ENCODE measurements around the gene BSG. TPM values are rescaled to one million over a fixed set of nuclear protein-coding genes. Genes with fewer than 3 reads are reported as not detected.

The BSG gene
- 388 TPM for polyA plus RNA-seq
- long read RNA-seq, donor 1, transcript BSG-210 (2 exons, 611 nt): major isoform, 7 of 176 reads
- long read RNA-seq, donor 1, partial matches to known transcripts: 160 of 176 reads
- long read RNA-seq, donor 1, other reads (novel, unspliced or antisense): 5 of 176 reads
- long read RNA-seq, donor 2, transcript BSG-210 (2 exons, 611 nt): major isoform, 8 of 388 reads
- long read RNA-seq, donor 2, transcript BSG-206 (3 exons, 582 nt): minor isoform, 7 of 388 reads
- long read RNA-seq, donor 2, partial matches to known transcripts: 145 of 388 reads
- long read RNA-seq, donor 2, other reads (novel, unspliced or antisense): 228 of 388 reads
- long read RNA-seq, donor 3: 0 reads
- long read RNA-seq, donor 4, partial matches to known transcripts: 9 of 40 reads
- long read RNA-seq, donor 4, other reads (novel, unspliced or antisense): 26 of 40 reads
- long read RNA-seq, donor 5, transcript BSG-206 (3 exons, 582 nt): major isoform, 8 of 189 reads
- long read RNA-seq, donor 5, transcript BSG-210 (2 exons, 611 nt): minor isoform, 5 of 189 reads
- long read RNA-seq, donor 5, partial matches to known transcripts: 59 of 189 reads
- long read RNA-seq, donor 5, other reads (novel, unspliced or antisense): 117 of 189 reads
- long read RNA-seq, donor 6, transcript BSG-206 (3 exons, 582 nt): minor isoform, 8 of 376 reads
- long read RNA-seq, donor 6, transcript BSG-210 (2 exons, 611 nt): major isoform, 10 of 376 reads
- long read RNA-seq, donor 6, partial matches to known transcripts: 152 of 376 reads
- long read RNA-seq, donor 6, other reads (novel, unspliced or antisense): 206 of 376 reads
- long read RNA-seq, donor 7, partial matches to known transcripts: 8 of 106 reads
- long read RNA-seq, donor 7, other reads (novel, unspliced or antisense): 96 of 106 reads
- long read RNA-seq, donor 8, transcript BSG-206 (3 exons, 582 nt): minor isoform, 6 of 391 reads
- long read RNA-seq, donor 8, transcript BSG-210 (2 exons, 611 nt): major isoform, 7 of 391 reads
- long read RNA-seq, donor 8, partial matches to known transcripts: 333 of 391 reads
- long read RNA-seq, donor 8, other reads (novel, unspliced or antisense): 45 of 391 reads
- long read RNA-seq, donor 9, transcript BSG-206 (3 exons, 582 nt): major isoform, 7 of 302 reads
- long read RNA-seq, donor 9, transcript BSG-210 (2 exons, 611 nt): major isoform, 7 of 302 reads
- long read RNA-seq, donor 9, partial matches to known transcripts: 50 of 302 reads
- long read RNA-seq, donor 9, other reads (novel, unspliced or antisense): 237 of 302 reads
- long read RNA-seq, donor 10, partial matches to known transcripts: 33 of 246 reads
- long read RNA-seq, donor 10, other reads (novel, unspliced or antisense): 206 of 246 reads
- long read RNA-seq, donor 11, transcript BSG-210 (2 exons, 611 nt): major isoform, 8 of 192 reads
- long read RNA-seq, donor 11, partial matches to known transcripts: 30 of 192 reads
- long read RNA-seq, donor 11, other reads (novel, unspliced or antisense): 150 of 192 reads

- Histone ChIP-seq H3K27me3 (ENCODE audit: control insufficient read depth, insufficient read depth, low read length) (no peaks in the 10 kb centered on the region), H3K36me3 (ENCODE audit: control insufficient read depth, insufficient read depth, low read length) (peaks cover 4% of the 10 kb centered on the region), H3K4me3 (ENCODE audit: low read length) (peak within 1 kb of the TSS; percentile 99), H3K9me3 (ENCODE audit: control insufficient read depth, low read depth, low read length) (no peaks in the 10 kb centered on the region), H3K27ac (ENCODE audit: low read length) (peak within 1 kb of the TSS; percentile 96), H3K4me1 (ENCODE audit: control insufficient read depth, insufficient read depth, low read length) (peaks cover 19% of the 10 kb centered on the region)
- DNase-seq: peak; percentile 98 to 99
- WGBS (ENCODE audit: insufficient coverage, low lambda C conversion rate): no CpG with 5 or more reads among the region's 79 CpGs
These were observed at the start of gene BSG for GRCh38 chr19:572140-572742. TSS of gene BSG (plus strand) at chr19:572596. CDS start at chr19:572635, 39 bp downstream.

- Histone ChIP-seq H3K9me3 (ENCODE audit: control insufficient read depth, low read depth, low read length) (peaks cover 29% of the 10 kb centered on the region), H3K27me3 (ENCODE audit: control insufficient read depth, insufficient read depth, low read length) (no peaks in the 10 kb centered on the region), H3K4me3 (ENCODE audit: low read length) (no peak overlapping the region), H3K4me1 (ENCODE audit: control insufficient read depth, insufficient read depth, low read length) (peaks cover 5% of the 10 kb centered on the region), H3K36me3 (ENCODE audit: control insufficient read depth, insufficient read depth, low read length) (peaks cover 2% of the 10 kb centered on the region), H3K27ac (ENCODE audit: low read length) (no peak overlapping the region)
- WGBS (ENCODE audit: insufficient coverage, low lambda C conversion rate): no CpG with 5 or more reads among the region's 12 CpGs
- no peak for DNase-seq
These were observed 49.7 kb upstream of the BSG start for GRCh38 chr19:522726-523125.

GRCh38 chr19:524062-524674 is 48.2 kb upstream of the BSG start:
- H3K27ac ChIP-seq (ENCODE audit: low read length): no peak overlapping the region
- WGBS (ENCODE audit: insufficient coverage, low lambda C conversion rate): no CpG with 5 or more reads among the region's 29 CpGs
- H3K4me1 ChIP-seq (ENCODE audit: control insufficient read depth, insufficient read depth, low read length): peaks cover 5% of the 10 kb centered on the region
- H3K27me3 ChIP-seq (ENCODE audit: control insufficient read depth, insufficient read depth, low read length): no peaks in the 10 kb centered on the region
- no peak for DNase-seq
- H3K36me3 ChIP-seq (ENCODE audit: control insufficient read depth, insufficient read depth, low read length): peaks cover 2% of the 10 kb centered on the region
- H3K9me3 ChIP-seq (ENCODE audit: control insufficient read depth, low read depth, low read length): peaks cover 26% of the 10 kb centered on the region
- H3K4me3 ChIP-seq (ENCODE audit: low read length): no peak overlapping the region

- Histone ChIP-seq H3K4me1 (ENCODE audit: control insufficient read depth, insufficient read depth, low read length) (peaks cover 5% of the 10 kb centered on the region), H3K27me3 (ENCODE audit: control insufficient read depth, insufficient read depth, low read length) (no peaks in the 10 kb centered on the region), H3K36me3 (ENCODE audit: control insufficient read depth, insufficient read depth, low read length) (no peaks in the 10 kb centered on the region), H3K27ac (ENCODE audit: low read length) (no peak overlapping the region), H3K4me3 (ENCODE audit: low read length) (no peak overlapping the region), H3K9me3 (ENCODE audit: control insufficient read depth, low read depth, low read length) (peaks cover 17% of the 10 kb centered on the region)
- no CpG with 5 or more reads among the region's 18 CpGs for WGBS (ENCODE audit: insufficient coverage, low lambda C conversion rate)
- DNase-seq: no peak
These were observed 47.4 kb upstream of the BSG start for GRCh38 chr19:525029-525428.

GRCh38 chr19:525857-526419 is 46.5 kb upstream of the BSG start:
- no CpG with 5 or more reads among the region's 13 CpGs for WGBS (ENCODE audit: insufficient coverage, low lambda C conversion rate)
- Histone ChIP-seq H3K4me3 (ENCODE audit: low read length) (no peak overlapping the region), H3K9me3 (ENCODE audit: control insufficient read depth, low read depth, low read length) (peaks cover 17% of the 10 kb centered on the region), H3K27me3 (ENCODE audit: control insufficient read depth, insufficient read depth, low read length) (no peaks in the 10 kb centered on the region), H3K36me3 (ENCODE audit: control insufficient read depth, insufficient read depth, low read length) (no peaks in the 10 kb centered on the region), H3K4me1 (ENCODE audit: control insufficient read depth, insufficient read depth, low read length) (peaks cover 11% of the 10 kb centered on the region), H3K27ac (ENCODE audit: low read length) (no peak overlapping the region)
- DNase-seq: no peak

GRCh38 chr19:530134-531008 is 42.0 kb upstream of the BSG start:
- Histone ChIP-seq H3K27me3 (ENCODE audit: control insufficient read depth, insufficient read depth, low read length) (no peaks in the 10 kb centered on the region), H3K27ac (ENCODE audit: low read length) (peak overlapping the region; percentile 75), H3K36me3 (ENCODE audit: control insufficient read depth, insufficient read depth, low read length) (peaks cover 8% of the 10 kb centered on the region), H3K4me1 (ENCODE audit: control insufficient read depth, insufficient read depth, low read length) (peaks cover 23% of the 10 kb centered on the region), H3K4me3 (ENCODE audit: low read length) (peak overlapping the region; percentile 51), H3K9me3 (ENCODE audit: control insufficient read depth, low read depth, low read length) (peaks cover 6% of the 10 kb centered on the region)
- DNase-seq: no peak
- no CpG with 5 or more reads among the region's 38 CpGs for WGBS (ENCODE audit: insufficient coverage, low lambda C conversion rate)

- peak overlapping the region; percentile 51 for H3K4me3 ChIP-seq (ENCODE audit: low read length)
- peaks cover 6% of the 10 kb centered on the region for H3K9me3 ChIP-seq (ENCODE audit: control insufficient read depth, low read depth, low read length)
- peaks cover 16% of the 10 kb centered on the region for H3K36me3 ChIP-seq (ENCODE audit: control insufficient read depth, insufficient read depth, low read length)
- H3K27ac ChIP-seq (ENCODE audit: low read length): peak overlapping the region; percentile 75
- peak; percentile 85 to 94 for DNase-seq
- no peaks in the 10 kb centered on the region for H3K27me3 ChIP-seq (ENCODE audit: control insufficient read depth, insufficient read depth, low read length)
- peaks cover 21% of the 10 kb centered on the region for H3K4me1 ChIP-seq (ENCODE audit: control insufficient read depth, insufficient read depth, low read length)
- no CpG with 5 or more reads among the region's 103 CpGs for WGBS (ENCODE audit: insufficient coverage, low lambda C conversion rate)
These were observed 41.2 kb upstream of the BSG start for GRCh38 chr19:531009-531752.
